Right lobe of liver (tissue), 4 donors: ENCODE measurements around the gene MACF1.

Source experiments
- CTCF ChIP-seq, 4 donors: fragments of 200-600 bp in 3 of 4; fragments of 450-650 bp in 1 of 4; IDR thresholded peaks; one replicate each; pipeline versions ENCODE4 v1.5.1 to v1.8.0; 2016 to 2022; ENCODE audit warnings: antibody characterized with exemption in 4 of 4, mild to moderate bottlenecking in 2 of 4
- POLR2A ChIP-seq: fragments of 450-650 bp; IDR thresholded peaks from one replicate; pipeline ENCODE4 v1.6.1; 2017; ENCODE audit warnings: antibody characterized with exemption, mild to moderate bottlenecking
- donor health status: DM: no; HTN: no; CAD: no.
- donor health status: DM: no; HTN: no; CAD: no.
- donor health status: DM: no; HTN: yes; CAD: no.

GRCh38 chr1:39407896-39408640 lies 203.6 kb downstream of the MACF1 start:
- TF ChIP-seq CTCF (IDR thresholded peaks at IDR 0.05), result peak in 1 of 4 donors; percentile 20
- TF ChIP-seq POLR2A, result peak; percentile 63
